SK-N-SH treated with all-trans-retinoic acid at 6 μM for 48 hours (cell line): Measurements from ENCODE around the gene FOSL1.

ENCODE experiments used
- ATAC-seq: fragments of 200-7000 bp; cut with Tn5 transposase; 3 replicates; pipeline ENCODE4 v1.9.1; 2020; ENCODE audit warnings: mild to moderate bottlenecking, moderate library complexity
- BACH2 ChIP-seq: fragments of 250-450 bp; sonication (Bioruptor Pico); IDR thresholded peaks from 2 replicates; pipeline ENCODE4 v1.9.0; 2021; ENCODE audit warnings: mild to moderate bottlenecking, borderline replicate concordance
- CSDC2 ChIP-seq: fragments of 250-450 bp; sonication (Bioruptor Pico); IDR thresholded peaks from 2 replicates; pipeline ENCODE4 v1.5.0; 2020; ENCODE audit warnings: mild to moderate bottlenecking, moderate library complexity
- CSRNP3 ChIP-seq: fragments of 250-450 bp; sonication (Bioruptor Pico); IDR thresholded peaks from 2 replicates; pipeline ENCODE4 v1.5.1; 2021; ENCODE audit warnings: mild to moderate bottlenecking, moderate library complexity
- ESRRG ChIP-seq: fragments of 250-450 bp; sonication (Bioruptor Pico); IDR thresholded peaks from 2 replicates; pipeline ENCODE4 v1.6.1; 2021; ENCODE audit warnings: mild to moderate bottlenecking
- GLIS3 ChIP-seq: fragments of 250-450 bp; sonication (Bioruptor Pico); IDR thresholded peaks from 2 replicates; pipeline ENCODE4 v1.5.0; 2020; ENCODE audit warnings: mild to moderate bottlenecking, moderate library complexity
- ISL1 ChIP-seq: fragments of 250-450 bp; sonication (Bioruptor Pico); IDR thresholded peaks from 2 replicates; pipeline ENCODE4 v2.1.2; 2022; ENCODE audit warnings: mild to moderate bottlenecking, moderate library complexity
- OSR1 ChIP-seq: fragments of 250-450 bp; sonication (Bioruptor Pico); IDR thresholded peaks from 2 replicates; pipeline ENCODE4 v1.8.0; 2022; ENCODE audit warnings: moderate library complexity, mild to moderate bottlenecking, inconsistent platforms
- PPARA ChIP-seq: fragments of 250-450 bp; sonication (Bioruptor Pico); IDR thresholded peaks from 2 replicates; pipeline ENCODE4 v1.5.0; 2020; ENCODE audit warnings: mild to moderate bottlenecking, borderline replicate concordance
- SNAI2 ChIP-seq: fragments of 250-450 bp; sonication (Bioruptor Pico); IDR thresholded peaks from 2 replicates; pipeline ENCODE4 v1.5.0; 2020; ENCODE audit warnings: mild to moderate bottlenecking, moderate library complexity
- TCF4 ChIP-seq: fragments of 250-450 bp; sonication (Bioruptor Pico); IDR thresholded peaks from 2 replicates; pipeline ENCODE4 v1.8.0; 2021; ENCODE audit warnings: mild to moderate bottlenecking, moderate library complexity, borderline replicate concordance
- TOX ChIP-seq: fragments of 250-450 bp; sonication (Bioruptor Pico); IDR thresholded peaks from 2 replicates; pipeline ENCODE4 v1.8.0; 2021; ENCODE audit warnings: mild to moderate bottlenecking, moderate library complexity, borderline replicate concordance
- TSHZ2 ChIP-seq: fragments of 250-450 bp; sonication (Bioruptor Pico); IDR thresholded peaks from 2 replicates; pipeline ENCODE4 v1.5.0; 2020; ENCODE audit warnings: mild to moderate bottlenecking, moderate library complexity
- ZC3H10 ChIP-seq: fragments of 250-450 bp; sonication (Bioruptor Pico); IDR thresholded peaks from 2 replicates; pipeline ENCODE4 v1.5.1; 2021; ENCODE audit warnings: mild to moderate bottlenecking, moderate library complexity
- ZFP3 ChIP-seq: fragments of 250-450 bp; sonication (Bioruptor Pico); IDR thresholded peaks from 2 replicates; pipeline ENCODE4 v1.5.0; 2020; ENCODE audit warnings: mild to moderate bottlenecking, moderate library complexity
- ZFP30 ChIP-seq: fragments of 450-650 bp; formaldehyde crosslinking; IDR thresholded peaks from 2 replicates; pipeline ENCODE4 v1.5.0; 2022; ENCODE audit warnings: mild to moderate bottlenecking, moderate library complexity
- ZNF565 ChIP-seq: fragments of 450-650 bp; formaldehyde crosslinking; conservative IDR thresholded peaks from 2 replicates; pipeline ENCODE4 v1.5.0; 2020; ENCODE audit warnings: low read depth, mild to moderate bottlenecking, moderate library complexity
- ZNF70 ChIP-seq: fragments of 450-650 bp; formaldehyde crosslinking; IDR thresholded peaks from 2 replicates; pipeline ENCODE4 v1.5.0; 2020; ENCODE audit warnings: mild to moderate bottlenecking, moderate library complexity
- ZNF8 ChIP-seq: fragments of 450-650 bp; formaldehyde crosslinking; IDR thresholded peaks from 2 replicates; pipeline ENCODE4 v1.5.0; 2020; ENCODE audit warnings: mild to moderate bottlenecking, moderate library complexity
- TF ChIP-seq, protein P1 (sequence below): fragments of 250-450 bp; sonication (Bioruptor Pico); IDR thresholded peaks from 2 replicates; pipeline ENCODE4 v1.8.0; 2020; ENCODE audit warnings: mild to moderate bottlenecking, moderate library complexity, borderline replicate concordance
- TF ChIP-seq, protein P2 (sequence below): fragments of 250-450 bp; sonication (Bioruptor Pico); IDR thresholded peaks from 2 replicates; pipeline ENCODE4 v1.5.1; 2020; ENCODE audit warnings: low read depth, mild to moderate bottlenecking, moderate library complexity

The FOSL1 gene

GRCh38 chr11:65866509-65867283 is 33.5 kb downstream of the FOSL1 start:
- ATAC-seq = no peak
- TF ChIP-seq SNAI2 (CRISPR knock-in tag) = no peak
- no peak for TF ChIP-seq ISL1 (CRISPR knock-in tag)
- TF ChIP-seq GLIS3 (CRISPR knock-in tag) = no peak
- TF ChIP-seq, protein P1, sequence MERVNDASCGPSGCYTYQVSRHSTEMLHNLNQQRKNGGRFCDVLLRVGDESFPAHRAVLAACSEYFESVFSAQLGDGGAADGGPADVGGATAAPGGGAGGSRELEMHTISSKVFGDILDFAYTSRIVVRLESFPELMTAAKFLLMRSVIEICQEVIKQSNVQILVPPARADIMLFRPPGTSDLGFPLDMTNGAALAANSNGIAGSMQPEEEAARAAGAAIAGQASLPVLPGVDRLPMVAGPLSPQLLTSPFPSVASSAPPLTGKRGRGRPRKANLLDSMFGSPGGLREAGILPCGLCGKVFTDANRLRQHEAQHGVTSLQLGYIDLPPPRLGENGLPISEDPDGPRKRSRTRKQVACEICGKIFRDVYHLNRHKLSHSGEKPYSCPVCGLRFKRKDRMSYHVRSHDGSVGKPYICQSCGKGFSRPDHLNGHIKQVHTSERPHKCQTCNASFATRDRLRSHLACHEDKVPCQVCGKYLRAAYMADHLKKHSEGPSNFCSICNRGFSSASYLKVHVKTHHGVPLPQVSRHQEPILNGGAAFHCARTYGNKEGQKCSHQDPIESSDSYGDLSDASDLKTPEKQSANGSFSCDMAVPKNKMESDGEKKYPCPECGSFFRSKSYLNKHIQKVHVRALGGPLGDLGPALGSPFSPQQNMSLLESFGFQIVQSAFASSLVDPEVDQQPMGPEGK (CRISPR knock-in tag) = no peak
- TF ChIP-seq ZNF8 = no peak
- no peak for TF ChIP-seq BACH2 (CRISPR knock-in tag)
- TF ChIP-seq CSRNP3 (CRISPR knock-in tag) = no peak
- no peak for TF ChIP-seq ESRRG
- no peak for TF ChIP-seq ZFP3
- TF ChIP-seq, all 23 proteins: peak for 0

DNA sequence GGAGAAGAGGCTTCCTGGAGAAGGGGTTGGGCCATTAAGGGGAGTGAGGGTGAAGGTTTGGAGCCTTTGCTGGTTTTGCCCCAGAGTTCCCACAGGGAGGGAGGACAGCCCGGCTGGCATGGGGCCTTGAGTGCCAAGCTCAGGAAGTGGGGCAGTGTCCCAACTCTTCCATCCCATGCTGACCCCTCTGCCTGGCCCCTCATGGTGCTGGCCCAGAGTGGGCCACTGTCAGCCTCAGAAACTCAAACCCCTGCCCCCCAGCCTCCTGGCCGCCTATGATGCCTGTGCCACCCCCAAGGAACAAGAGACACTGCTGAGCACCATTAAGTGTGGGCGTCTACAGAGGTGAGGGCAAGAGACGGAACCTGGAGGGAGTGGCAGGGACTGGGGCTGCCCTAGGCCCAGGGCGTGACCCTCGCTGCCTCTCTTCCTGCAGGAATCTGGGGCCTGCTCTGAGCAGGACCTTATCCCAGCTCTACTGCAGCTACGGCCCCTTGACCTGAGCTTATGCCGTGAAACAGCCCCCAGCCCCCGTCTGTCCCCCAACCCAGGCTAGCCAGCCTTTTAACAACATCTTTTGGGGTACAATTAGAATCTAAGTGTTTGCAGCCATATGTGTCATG is 34.5 kb downstream of the FOSL1 start:
- ATAC-seq = no peak
- TF ChIP-seq ZFP3 (no peak), BACH2 (CRISPR knock-in tag) (no peak), GLIS3 (CRISPR knock-in tag) (no peak), SNAI2 (CRISPR knock-in tag) (no peak), CSDC2 (no peak), PPARA (CRISPR knock-in tag) (no peak), ZNF70 (CRISPR knock-in tag) (no peak), ZNF565 (CRISPR knock-in tag) (no peak), TCF4 (CRISPR knock-in tag) (no peak), ZC3H10 (CRISPR knock-in tag) (no peak), ESRRG (no peak)

GRCh38 chr11:65864706-65865471 is 35.3 kb downstream of the FOSL1 start:
- ATAC-seq = no peak
- TF ChIP-seq SNAI2 (CRISPR knock-in tag) (no peak), OSR1 (CRISPR knock-in tag) (no peak), CSDC2 (no peak), ESRRG (no peak), ZFP30 (CRISPR knock-in tag) (no peak), ZFP3 (no peak), TOX (no peak), TSHZ2 (CRISPR knock-in tag) (no peak), CSRNP3 (CRISPR knock-in tag) (no peak), ZNF565 (CRISPR knock-in tag) (no peak), BACH2 (CRISPR knock-in tag) (no peak)
- TF ChIP-seq, protein P2, sequence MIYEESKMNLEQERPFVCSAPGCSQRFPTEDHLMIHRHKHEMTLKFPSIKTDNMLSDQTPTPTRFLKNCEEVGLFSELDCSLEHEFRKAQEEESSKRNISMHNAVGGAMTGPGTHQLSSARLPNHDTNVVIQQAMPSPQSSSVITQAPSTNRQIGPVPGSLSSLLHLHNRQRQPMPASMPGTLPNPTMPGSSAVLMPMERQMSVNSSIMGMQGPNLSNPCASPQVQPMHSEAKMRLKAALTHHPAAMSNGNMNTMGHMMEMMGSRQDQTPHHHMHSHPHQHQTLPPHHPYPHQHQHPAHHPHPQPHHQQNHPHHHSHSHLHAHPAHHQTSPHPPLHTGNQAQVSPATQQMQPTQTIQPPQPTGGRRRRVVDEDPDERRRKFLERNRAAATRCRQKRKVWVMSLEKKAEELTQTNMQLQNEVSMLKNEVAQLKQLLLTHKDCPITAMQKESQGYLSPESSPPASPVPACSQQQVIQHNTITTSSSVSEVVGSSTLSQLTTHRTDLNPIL (CRISPR knock-in tag) = no peak
